ENCODE data around the gene IL23A.

The IL23A gene

DNA sequence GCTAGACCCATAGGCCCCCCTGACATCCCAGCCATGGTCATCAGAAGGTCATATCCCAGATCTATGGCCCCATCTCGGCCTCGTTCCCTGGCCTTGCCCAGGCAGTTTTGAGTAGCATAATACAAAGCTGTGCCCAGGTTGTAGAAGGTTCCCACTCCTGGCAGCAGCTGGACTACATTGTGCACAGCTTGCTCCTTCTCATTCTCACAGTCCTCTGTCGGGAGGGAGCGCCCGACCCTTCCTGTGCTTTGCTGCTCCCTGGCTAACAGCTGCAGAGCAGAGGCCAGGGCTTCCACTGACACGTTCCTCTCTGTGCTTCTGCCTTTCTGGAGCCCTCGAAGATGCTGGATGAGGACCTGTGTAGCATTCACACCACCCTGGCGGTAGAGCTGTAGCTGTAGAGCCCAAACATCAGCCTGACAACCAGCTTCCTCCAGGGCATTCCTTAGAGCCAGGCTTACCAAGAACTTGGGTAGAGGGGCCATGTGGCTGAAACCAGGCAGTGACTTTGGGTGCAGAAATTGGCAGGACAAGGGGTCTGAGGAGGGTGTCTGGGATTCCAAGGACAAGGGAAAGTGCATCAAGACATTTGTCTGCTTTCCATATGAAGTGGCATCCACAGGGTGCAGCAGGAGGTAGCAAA is 22.9 kb downstream of the IL23A start:
- TF ChIP-seq RAD21 (IDR thresholded peaks at IDR 0.05; ENCODE audit: low read depth) (no peak), TEAD4 (IDR thresholded peaks at IDR 0.05) (no peak), CEBPB (IDR thresholded peaks at IDR 0.05) (no peak)

DNA sequence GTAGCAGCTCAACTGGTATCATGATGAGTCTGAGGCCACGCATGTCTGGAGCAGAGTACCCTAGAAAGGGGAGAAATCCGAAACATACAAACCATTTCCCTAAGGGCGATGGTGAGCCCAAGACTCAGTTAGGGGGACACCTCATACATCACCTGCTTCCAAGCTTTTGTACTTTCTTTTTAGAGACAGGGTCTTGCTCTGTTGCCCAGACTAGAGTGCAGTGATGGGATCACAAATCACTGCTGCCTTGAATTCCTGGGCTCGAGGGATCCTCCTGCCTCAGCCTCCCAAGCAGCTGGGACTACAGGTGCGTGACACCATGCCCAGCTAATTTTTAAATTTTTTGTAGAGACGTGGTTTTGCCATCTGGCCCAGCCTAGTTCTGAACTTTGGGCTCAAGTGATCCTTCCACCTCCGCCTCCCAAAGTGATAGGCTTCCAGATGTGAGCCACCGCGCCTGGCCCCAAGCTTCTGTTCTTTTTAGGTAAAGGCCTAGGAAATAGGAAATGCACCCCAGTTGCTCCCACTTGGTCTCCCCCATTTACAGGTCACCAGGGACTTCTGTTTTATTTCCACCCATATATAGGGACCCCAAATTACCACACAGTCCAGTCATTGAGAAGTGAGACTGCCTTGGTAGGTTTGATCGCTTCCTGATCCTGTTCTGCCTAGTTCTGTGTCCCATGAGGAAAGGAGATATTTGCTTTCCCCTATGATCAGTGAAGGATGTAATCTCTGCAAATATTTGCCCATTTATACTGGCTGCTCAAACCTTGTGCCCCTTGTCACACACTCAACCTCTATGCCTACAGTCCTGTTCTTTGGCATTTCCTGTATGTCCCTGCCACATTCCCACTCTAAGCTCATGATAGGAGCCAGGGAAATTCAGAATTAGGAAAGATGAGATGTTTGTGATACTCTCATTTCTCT is 23.7 kb downstream of the IL23A start, which contains the start of gene APOF:
Gene APOF, minus strand, starts transcription at position 728 of the 930 bp plus-strand sequence. Its CDS starts 112 bp downstream, at position 616.
- TF ChIP-seq CEBPB (IDR thresholded peaks at IDR 0.05) (no peak), TCF12 (IDR thresholded peaks at IDR 0.05; ENCODE audit: low read depth) (no peak), ZBTB7A (IDR thresholded peaks at IDR 0.05; ENCODE audit: low read depth) (no peak)
- TF ChIP-seq, protein P1, sequence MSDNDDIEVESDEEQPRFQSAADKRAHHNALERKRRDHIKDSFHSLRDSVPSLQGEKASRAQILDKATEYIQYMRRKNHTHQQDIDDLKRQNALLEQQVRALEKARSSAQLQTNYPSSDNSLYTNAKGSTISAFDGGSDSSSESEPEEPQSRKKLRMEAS (IDR thresholded peaks at IDR 0.05): no peak

DNA sequence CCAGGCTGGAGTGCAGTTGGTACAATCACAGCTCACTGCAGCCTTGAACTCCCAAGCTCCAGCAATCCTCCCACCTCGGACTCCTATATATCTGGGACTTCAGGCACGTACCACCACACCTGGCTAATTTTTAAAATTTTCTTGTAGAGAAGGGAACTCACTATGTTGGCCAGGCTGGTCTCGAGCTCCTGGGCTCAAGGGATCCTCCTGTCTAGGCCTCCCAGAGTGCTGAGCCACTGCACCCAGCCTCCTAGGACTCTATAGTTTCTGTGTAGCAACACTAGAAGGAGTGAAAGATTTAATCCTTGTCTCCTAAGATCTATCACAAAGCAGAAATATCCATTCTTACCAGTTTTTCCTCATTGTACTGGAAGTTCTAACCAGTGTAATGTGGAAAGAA is 28.3 kb downstream of the IL23A start:
- TF ChIP-seq, protein P1 (IDR thresholded peaks at IDR 0.05): no peak
- TF ChIP-seq, protein P2, sequence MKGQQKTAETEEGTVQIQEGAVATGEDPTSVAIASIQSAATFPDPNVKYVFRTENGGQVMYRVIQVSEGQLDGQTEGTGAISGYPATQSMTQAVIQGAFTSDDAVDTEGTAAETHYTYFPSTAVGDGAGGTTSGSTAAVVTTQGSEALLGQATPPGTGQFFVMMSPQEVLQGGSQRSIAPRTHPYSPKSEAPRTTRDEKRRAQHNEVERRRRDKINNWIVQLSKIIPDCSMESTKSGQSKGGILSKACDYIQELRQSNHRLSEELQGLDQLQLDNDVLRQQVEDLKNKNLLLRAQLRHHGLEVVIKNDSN (IDR thresholded peaks at IDR 0.05): no peak
- TF ChIP-seq EGR1 (IDR thresholded peaks at IDR 0.05): no peak
- TF ChIP-seq CEBPB (IDR thresholded peaks at IDR 0.05): no peak
- no peak for TF ChIP-seq CREB1 (IDR thresholded peaks at IDR 0.05; ENCODE audit: low read depth)
- TF ChIP-seq TAF1 (IDR thresholded peaks at IDR 0.05; ENCODE audit: low read depth): no peak
- no peak for TF ChIP-seq EP300 (IDR thresholded peaks at IDR 0.05; ENCODE audit: borderline replicate concordance)
- TF ChIP-seq, protein P3, sequence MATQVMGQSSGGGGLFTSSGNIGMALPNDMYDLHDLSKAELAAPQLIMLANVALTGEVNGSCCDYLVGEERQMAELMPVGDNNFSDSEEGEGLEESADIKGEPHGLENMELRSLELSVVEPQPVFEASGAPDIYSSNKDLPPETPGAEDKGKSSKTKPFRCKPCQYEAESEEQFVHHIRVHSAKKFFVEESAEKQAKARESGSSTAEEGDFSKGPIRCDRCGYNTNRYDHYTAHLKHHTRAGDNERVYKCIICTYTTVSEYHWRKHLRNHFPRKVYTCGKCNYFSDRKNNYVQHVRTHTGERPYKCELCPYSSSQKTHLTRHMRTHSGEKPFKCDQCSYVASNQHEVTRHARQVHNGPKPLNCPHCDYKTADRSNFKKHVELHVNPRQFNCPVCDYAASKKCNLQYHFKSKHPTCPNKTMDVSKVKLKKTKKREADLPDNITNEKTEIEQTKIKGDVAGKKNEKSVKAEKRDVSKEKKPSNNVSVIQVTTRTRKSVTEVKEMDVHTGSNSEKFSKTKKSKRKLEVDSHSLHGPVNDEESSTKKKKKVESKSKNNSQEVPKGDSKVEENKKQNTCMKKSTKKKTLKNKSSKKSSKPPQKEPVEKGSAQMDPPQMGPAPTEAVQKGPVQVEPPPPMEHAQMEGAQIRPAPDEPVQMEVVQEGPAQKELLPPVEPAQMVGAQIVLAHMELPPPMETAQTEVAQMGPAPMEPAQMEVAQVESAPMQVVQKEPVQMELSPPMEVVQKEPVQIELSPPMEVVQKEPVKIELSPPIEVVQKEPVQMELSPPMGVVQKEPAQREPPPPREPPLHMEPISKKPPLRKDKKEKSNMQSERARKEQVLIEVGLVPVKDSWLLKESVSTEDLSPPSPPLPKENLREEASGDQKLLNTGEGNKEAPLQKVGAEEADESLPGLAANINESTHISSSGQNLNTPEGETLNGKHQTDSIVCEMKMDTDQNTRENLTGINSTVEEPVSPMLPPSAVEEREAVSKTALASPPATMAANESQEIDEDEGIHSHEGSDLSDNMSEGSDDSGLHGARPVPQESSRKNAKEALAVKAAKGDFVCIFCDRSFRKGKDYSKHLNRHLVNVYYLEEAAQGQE (IDR thresholded peaks at IDR 0.05; ENCODE audit: low read depth): no peak
- no peak for TF ChIP-seq NFIC (IDR thresholded peaks at IDR 0.05)
- no peak for TF ChIP-seq FOXM1 (IDR thresholded peaks at IDR 0.05; ENCODE audit: borderline replicate concordance, low read depth)
- no peak for TF ChIP-seq TCF12 (IDR thresholded peaks at IDR 0.05; ENCODE audit: low read depth)
- no peak for TF ChIP-seq YY1 (IDR thresholded peaks at IDR 0.05; ENCODE audit: low read depth)
- no peak for TF ChIP-seq TEAD4 (IDR thresholded peaks at IDR 0.05)
- no peak for TF ChIP-seq RAD21 (IDR thresholded peaks at IDR 0.05; ENCODE audit: low read depth)

DNA sequence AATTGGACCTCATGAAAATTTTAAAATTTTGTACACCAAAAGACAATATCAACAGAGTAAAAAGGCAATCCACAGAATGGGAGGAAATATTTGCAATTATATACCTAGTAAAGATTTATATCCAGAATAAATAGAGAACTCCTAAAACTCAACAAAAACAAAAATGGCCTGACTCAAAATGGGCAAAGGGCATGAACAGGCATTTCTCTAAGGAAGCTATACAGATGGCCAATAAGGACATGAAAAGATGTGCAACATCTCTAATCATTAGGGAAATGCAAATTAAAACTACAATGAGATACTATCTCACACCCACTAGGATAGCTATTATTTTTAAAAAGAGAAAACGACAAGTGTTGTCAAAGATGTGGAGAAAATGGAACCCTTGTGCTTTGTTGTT is 34.8 kb downstream of the IL23A start:
- TF ChIP-seq ZBTB7A (IDR thresholded peaks at IDR 0.05; ENCODE audit: low read depth): no peak
- TF ChIP-seq TAF1 (IDR thresholded peaks at IDR 0.05; ENCODE audit: low read depth): no peak
- no peak for TF ChIP-seq TCF12 (IDR thresholded peaks at IDR 0.05; ENCODE audit: low read depth)

DNA sequence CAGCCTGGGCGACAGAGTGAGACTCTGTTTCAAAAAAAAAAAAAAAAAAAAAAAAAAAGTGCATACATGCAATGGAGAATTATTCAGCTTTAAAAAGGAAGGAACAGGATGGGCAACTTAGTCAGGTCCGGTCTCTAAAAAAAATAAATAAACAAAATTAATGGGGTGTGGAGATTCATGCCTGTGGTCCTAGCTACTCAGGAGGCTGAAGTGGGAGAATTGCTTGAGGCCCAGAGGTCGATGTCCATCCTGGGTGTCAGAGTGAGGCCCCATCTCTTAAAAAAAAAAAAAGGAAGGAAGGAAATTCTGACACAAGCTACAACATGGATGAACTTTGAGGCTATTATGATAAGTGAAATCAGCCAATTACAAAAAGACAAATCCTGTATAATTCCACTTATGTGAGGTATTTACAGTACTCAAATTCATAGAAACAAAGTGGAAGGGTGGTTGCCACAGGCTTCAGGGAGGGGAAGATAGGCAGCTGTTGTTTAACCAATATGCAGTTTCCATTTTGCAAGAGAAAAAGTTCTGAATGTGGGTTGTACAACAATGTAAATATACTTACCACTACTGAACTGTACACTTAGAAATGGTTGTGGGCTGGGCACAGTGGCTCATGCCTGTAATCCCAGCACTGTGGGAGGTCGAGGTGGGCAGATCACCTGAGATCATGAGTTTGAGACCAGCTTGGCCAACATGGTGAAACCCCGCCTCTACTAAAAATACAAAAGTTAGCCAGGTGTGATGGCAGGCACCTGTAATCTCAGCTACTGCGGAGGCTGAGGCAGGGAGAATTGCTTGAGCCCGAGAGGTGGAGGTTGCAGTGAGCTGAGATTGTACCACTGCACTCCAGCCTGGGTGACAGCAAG is 36.3 kb downstream of the IL23A start:
- TF ChIP-seq NFIC (IDR thresholded peaks at IDR 0.05): no peak
- no peak for TF ChIP-seq TCF12 (IDR thresholded peaks at IDR 0.05; ENCODE audit: low read depth)

DNA sequence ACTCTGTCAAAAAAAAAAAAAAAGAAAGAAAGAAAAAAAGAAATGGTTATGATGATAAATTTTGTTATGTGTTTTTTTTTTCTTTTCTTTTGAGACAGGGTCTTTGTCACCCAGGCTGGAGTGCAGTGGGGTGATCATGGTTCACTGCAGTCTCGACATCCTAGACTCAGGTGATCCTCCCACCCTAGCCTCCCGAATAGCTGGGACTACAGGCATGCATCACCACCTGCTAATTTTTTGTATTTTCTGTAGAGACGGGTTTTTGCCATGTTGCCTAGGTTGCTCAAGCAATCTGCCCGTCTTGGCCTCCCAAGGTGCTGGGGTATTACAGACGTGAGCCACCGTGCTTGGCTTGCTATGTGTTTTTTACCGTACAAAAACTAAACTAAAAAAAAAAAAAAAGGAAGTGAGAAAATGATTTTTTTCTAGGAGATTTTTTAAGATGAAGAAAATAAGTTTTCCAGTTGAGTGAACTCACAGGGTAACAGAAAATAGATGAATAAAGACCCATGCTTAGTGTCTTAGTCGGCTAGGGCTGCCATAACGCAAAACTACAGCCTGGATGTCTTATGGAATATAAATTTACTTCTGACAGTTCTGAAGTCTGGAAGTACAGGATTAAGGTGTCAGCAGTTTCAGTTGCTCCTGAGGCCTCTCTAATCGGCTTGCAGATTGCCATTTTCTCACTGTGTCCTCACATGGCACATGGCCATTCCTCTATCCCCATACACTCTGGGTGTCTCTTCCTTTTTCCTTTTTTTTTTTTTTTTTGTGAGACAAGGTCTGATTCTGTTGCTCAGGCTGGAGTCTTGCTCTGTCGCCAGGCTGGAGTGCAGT is 37.1 kb downstream of the IL23A start:
- no peak for TF ChIP-seq EGR1 (IDR thresholded peaks at IDR 0.05)
- no peak for TF ChIP-seq YY1 (IDR thresholded peaks at IDR 0.05; ENCODE audit: low read depth)
- no peak for TF ChIP-seq FOXM1 (IDR thresholded peaks at IDR 0.05; ENCODE audit: borderline replicate concordance, low read depth)
- TF ChIP-seq TAF1 (IDR thresholded peaks at IDR 0.05; ENCODE audit: low read depth): no peak
- TF ChIP-seq NFIC (IDR thresholded peaks at IDR 0.05): no peak
- TF ChIP-seq, protein P3 (IDR thresholded peaks at IDR 0.05; ENCODE audit: low read depth): no peak
- TF ChIP-seq, protein P2 (IDR thresholded peaks at IDR 0.05): no peak
- TF ChIP-seq TEAD4 (IDR thresholded peaks at IDR 0.05): no peak
- TF ChIP-seq, protein P1 (IDR thresholded peaks at IDR 0.05): no peak
- TF ChIP-seq EP300 (IDR thresholded peaks at IDR 0.05; ENCODE audit: borderline replicate concordance): no peak

Data from Ishikawa (cell line).